ENCODE results near the gene ATOH1.

- TF ChIP-seq CTCF (IDR thresholded peaks at IDR 0.05; ENCODE audit: low read depth, low read length, poor library complexity, severe bottlenecking), result no peak
- no peak for TF ChIP-seq EZH2phosphoT487 (IDR thresholded peaks at IDR 0.05; ENCODE audit: borderline replicate concordance, low read length)
Observed at GRCh38 chr4:93876754-93877153, 48.2 kb downstream of the ATOH1 start.
